Measurements from ENCODE around the gene MLLT3. TPM values are rescaled to one million over a fixed set of nuclear protein-coding genes. Genes with fewer than 3 reads are reported as not detected.
A peak's percentile ranks its signal among the peaks of the same experiment; 100 is the strongest.

MLLT3 gene
- total RNA-seq, 1 donor from 2014 or later: 39.1 TPM

GRCh38 chr9:20398536-20399338 lies 223.6 kb downstream of the MLLT3 start:
- Mint-ChIP-seq H3K4me1 (peaks cover 14% of the 10 kb centered on the region), H3K27me3 (ENCODE audit: insufficient read depth, low read depth) (no peaks in the 10 kb centered on the region), H3K4me3 (no peak overlapping the region), H3K9me3 (no peaks in the 10 kb centered on the region), H3K27ac (no peak overlapping the region), H3K36me3 (peaks cover 5% of the 10 kb centered on the region)
- Histone ChIP-seq H3K4me1 (peaks cover 46% of the 10 kb centered on the region), H4K20me1 (ENCODE audit: low read depth) (no peaks in the 10 kb centered on the region), H3K27ac (no peak overlapping the region), H3K9me3 (ENCODE audit: low read depth) (no peaks in the 10 kb centered on the region), H3K4me3 (no peak overlapping the region), H3K36me3 (no peaks in the 10 kb centered on the region), H3F3A (ENCODE audit: low read depth) (peaks cover 16% of the 10 kb centered on the region), H3K4me2 (peak overlapping the region; percentile 12), H3K27me3 (no peaks in the 10 kb centered on the region), H2AFZ (replicated peaks) (no peak overlapping the region), H3K9ac (no peak overlapping the region), H3K79me2 (ENCODE audit: low read depth) (no peaks in the 10 kb centered on the region)
- TF ChIP-seq EZH2phosphoT487 (IDR thresholded peaks at IDR 0.05) (no peak), EZH2 (IDR thresholded peaks at IDR 0.05) (no peak), CTCF (IDR thresholded peaks at IDR 0.05) (no peak)
- no peak for DNase-seq (ENCODE audit: low spot score)

GRCh38 chr9:20397348-20397747 lies 225.0 kb downstream of the MLLT3 start:
- Mint-ChIP-seq H3K27ac (no peak overlapping the region), H3K27me3 (ENCODE audit: insufficient read depth, low read depth) (no peaks in the 10 kb centered on the region)

GRCh38 chr9:20396509-20396908 lies 225.8 kb downstream of the MLLT3 start:
- Mint-ChIP-seq H3K27ac (no peak overlapping the region), H3K4me1 (peaks cover 14% of the 10 kb centered on the region), H3K27me3 (ENCODE audit: insufficient read depth, low read depth) (no peaks in the 10 kb centered on the region), H3K4me3 (no peak overlapping the region), H3K9me3 (no peaks in the 10 kb centered on the region), H3K36me3 (peaks cover 2% of the 10 kb centered on the region)
- Histone ChIP-seq H3K36me3 (no peaks in the 10 kb centered on the region), H2AFZ (replicated peaks) (no peak overlapping the region), H4K20me1 (ENCODE audit: low read depth) (no peaks in the 10 kb centered on the region), H3F3A (ENCODE audit: low read depth) (peaks cover 16% of the 10 kb centered on the region), H3K4me1 (peaks cover 46% of the 10 kb centered on the region), H3K4me3 (no peak overlapping the region), H3K9ac (no peak overlapping the region), H3K9me3 (ENCODE audit: low read depth) (no peaks in the 10 kb centered on the region), H3K27me3 (no peaks in the 10 kb centered on the region), H3K4me2 (peak overlapping the region; percentile 4), H3K27ac (no peak overlapping the region), H3K79me2 (ENCODE audit: low read depth) (no peaks in the 10 kb centered on the region)
- DNase-seq (ENCODE audit: low spot score): no peak
- TF ChIP-seq EZH2phosphoT487 (IDR thresholded peaks at IDR 0.05) (no peak), EZH2 (IDR thresholded peaks at IDR 0.05) (no peak)

More at GRCh38 chr9:20397348-20397747, 225.0 kb downstream of the MLLT3 start:
- H3K4me1 Mint-ChIP-seq: peaks cover 14% of the 10 kb centered on the region
- H3K4me2 ChIP-seq: peak overlapping the region; percentile 4
- no peaks in the 10 kb centered on the region for H3K79me2 ChIP-seq (ENCODE audit: low read depth)
- H3K27me3 ChIP-seq: no peaks in the 10 kb centered on the region
- TF ChIP-seq EZH2phosphoT487 (IDR thresholded peaks at IDR 0.05) (no peak), CTCF (IDR thresholded peaks at IDR 0.05) (no peak), EZH2 (IDR thresholded peaks at IDR 0.05) (no peak)
- H3K9ac ChIP-seq: no peak overlapping the region
- H3K36me3 Mint-ChIP-seq: peaks cover 2% of the 10 kb centered on the region
- H3K4me3 Mint-ChIP-seq: no peak overlapping the region
- H2AFZ ChIP-seq (replicated peaks): no peak overlapping the region
- peaks cover 16% of the 10 kb centered on the region for H3F3A ChIP-seq (ENCODE audit: low read depth)
- H3K36me3 ChIP-seq: no peaks in the 10 kb centered on the region
- no peak overlapping the region for H3K27ac ChIP-seq
- no peak overlapping the region for H3K4me3 ChIP-seq
- H3K4me1 ChIP-seq: peaks cover 46% of the 10 kb centered on the region
- no peaks in the 10 kb centered on the region for H3K9me3 Mint-ChIP-seq
- no peaks in the 10 kb centered on the region for H4K20me1 ChIP-seq (ENCODE audit: low read depth)
- H3K9me3 ChIP-seq (ENCODE audit: low read depth): no peaks in the 10 kb centered on the region
- peak; percentile 12 for DNase-seq (ENCODE audit: low spot score)

- Histone ChIP-seq H4K20me1 (ENCODE audit: low read depth) (no peaks in the 10 kb centered on the region), H2AFZ (replicated peaks) (no peak overlapping the region), H3K4me3 (no peak overlapping the region), H3K9ac (no peak overlapping the region), H3K9me3 (ENCODE audit: low read depth) (no peaks in the 10 kb centered on the region), H3K79me2 (ENCODE audit: low read depth) (no peaks in the 10 kb centered on the region), H3K4me1 (peaks cover 46% of the 10 kb centered on the region), H3K4me2 (no peak overlapping the region), H3K36me3 (no peaks in the 10 kb centered on the region), H3F3A (ENCODE audit: low read depth) (peaks cover 16% of the 10 kb centered on the region), H3K27me3 (no peaks in the 10 kb centered on the region), H3K27ac (no peak overlapping the region)
- TF ChIP-seq EZH2 (IDR thresholded peaks at IDR 0.05): no peak
- TF ChIP-seq EZH2phosphoT487 (IDR thresholded peaks at IDR 0.05): no peak
- no peak for TF ChIP-seq CTCF (IDR thresholded peaks at IDR 0.05)
- Mint-ChIP-seq H3K9me3 (no peaks in the 10 kb centered on the region), H3K4me1 (peaks cover 14% of the 10 kb centered on the region), H3K27ac (no peak overlapping the region), H3K4me3 (no peak overlapping the region), H3K36me3 (peaks cover under 1% of the 10 kb centered on the region), H3K27me3 (ENCODE audit: insufficient read depth, low read depth) (no peaks in the 10 kb centered on the region)
- no peak for DNase-seq (ENCODE audit: low spot score)
Observed at GRCh38 chr9:20395651-20396050, 226.6 kb downstream of the MLLT3 start.
